Activated T-helper 2 cell treated with anti-CD3 and anti-CD28 coated beads, Interferon-gamma antibody, Interleukin-2, Interleukin-4, amounts not matched to agents 10 μg/mL and 5 μg/mL and 100 μg/mL, durations not matched to agents 14 hours and 24 hours and 36 hours (primary cell): ENCODE results near the gene EPHA6. TPM values are rescaled to one million over a fixed set of nuclear protein-coding genes. Genes with fewer than 3 reads are reported as not detected.

Experiments used
- DNase-seq: peaks from one replicate; pipeline ENCODE4 v3.0.0; 2021; ENCODE audit warnings: low spot score
- H3K27ac Mint-ChIP-seq: one replicate; pipeline ENCODE4 v1.8.0; 2021; ENCODE audit warnings: mixed read lengths
- H3K27me3 Mint-ChIP-seq: one replicate; pipeline ENCODE4 v1.8.0; 2021; ENCODE audit warnings: low read depth, mixed read lengths
- H3K36me3 Mint-ChIP-seq: one replicate; pipeline ENCODE4 v1.8.0; 2021; ENCODE audit warnings: low read depth, mixed read lengths
- H3K4me1 Mint-ChIP-seq: one replicate; pipeline ENCODE4 v1.8.0; 2021; ENCODE audit warnings: low read depth, mixed read lengths
- H3K4me3 Mint-ChIP-seq: one replicate; pipeline ENCODE4 v1.8.0; 2021; ENCODE audit warnings: low read depth, mild to moderate bottlenecking, moderate library complexity, mixed read lengths
- H3K9me3 Mint-ChIP-seq: one replicate; pipeline ENCODE4 v1.8.0; 2021; ENCODE audit warnings: mixed read lengths
- intact Hi-C: fragments of 100-400 bp; cut with micrococcal nuclease; formaldehyde crosslinking; loops from one replicate; pipeline ENCODE4 v1.15.1; 2023
- total RNA-seq: library from RNA; stranded (reverse); gene quantifications from 2 replicates; pipeline ENCODE4 v1.2.3, GENCODE V29; 2022

EPHA6 gene
- total RNA-seq, 1 donor from 2014 or later, result not detected

DNA sequence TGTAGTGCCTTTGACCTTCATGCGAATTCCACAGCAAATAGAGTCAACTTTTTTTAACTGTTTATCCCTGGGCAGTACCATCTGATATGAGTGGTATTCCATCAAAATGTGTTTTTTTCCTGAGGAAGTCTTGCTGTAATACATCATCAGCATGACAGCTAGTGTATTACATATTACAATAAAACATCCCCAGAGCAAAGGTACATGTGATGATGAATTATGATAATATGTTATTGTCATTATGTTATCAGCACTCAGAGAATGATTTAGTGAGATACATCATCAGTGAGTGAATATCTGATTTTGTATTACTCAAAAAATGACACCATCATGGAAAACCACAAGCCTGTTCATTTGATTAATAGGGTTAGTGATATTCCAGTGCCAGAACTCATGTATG, 880.5 kb downstream of the EPHA6 start:
- intact Hi-C loops, result no loop called here
- Mint-ChIP-seq H3K27ac (no peak overlapping the region), H3K4me3 (no peak overlapping the region), H3K27me3 (peaks cover 1% of the 10 kb centered on the region), H3K9me3 (no peaks in the 10 kb centered on the region), H3K36me3 (no peaks in the 10 kb centered on the region), H3K4me1 (no peaks in the 10 kb centered on the region)
- DNase-seq, result no peak

DNA sequence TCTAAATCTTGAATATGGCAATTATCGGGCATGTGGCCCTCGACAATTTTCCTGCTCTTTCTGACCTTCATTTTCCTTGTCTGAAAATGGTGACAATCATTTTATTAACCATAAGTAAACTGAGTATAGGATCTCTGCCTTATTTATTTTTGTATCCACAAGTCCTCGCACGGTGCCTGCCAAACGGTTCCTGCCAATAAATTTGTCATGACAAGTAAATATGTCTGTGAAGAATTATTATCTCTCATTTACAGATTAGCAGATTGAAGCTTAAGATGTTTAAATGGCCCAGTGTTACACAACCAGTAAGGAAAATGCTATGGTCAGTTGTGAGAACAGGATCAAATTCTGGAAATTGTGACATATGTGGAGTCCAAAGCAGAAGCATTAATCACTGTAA, 884.3 kb downstream of the EPHA6 start:
- H3K36me3 Mint-ChIP-seq, result no peaks in the 10 kb centered on the region
- no peak for DNase-seq
- no peaks in the 10 kb centered on the region for H3K9me3 Mint-ChIP-seq
- no peaks in the 10 kb centered on the region for H3K4me1 Mint-ChIP-seq
- no peak overlapping the region for H3K27ac Mint-ChIP-seq
- intact Hi-C loops, result no loop called here
- peaks cover 5% of the 10 kb centered on the region for H3K27me3 Mint-ChIP-seq
- no peak overlapping the region for H3K4me3 Mint-ChIP-seq

DNA sequence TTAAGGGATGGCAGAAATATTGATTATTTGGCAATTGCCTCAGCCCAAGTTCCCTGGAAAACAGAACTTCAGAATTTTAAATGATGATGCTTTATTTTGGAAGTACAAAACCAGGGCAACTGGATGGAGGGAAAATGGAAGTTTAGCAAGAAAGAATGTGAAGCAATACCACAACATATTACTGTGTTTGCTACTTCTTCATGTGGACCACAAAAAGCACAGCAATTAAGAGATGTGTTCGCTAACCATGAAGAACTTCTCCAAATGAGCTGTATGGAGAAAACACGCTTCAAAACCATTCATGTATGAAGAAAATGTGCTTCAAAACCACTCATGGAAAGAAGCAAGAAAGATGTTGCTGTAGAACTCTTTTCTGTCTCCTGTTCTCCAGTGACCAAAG, 885.5 kb downstream of the EPHA6 start:
- H3K27me3 Mint-ChIP-seq, result peaks cover 5% of the 10 kb centered on the region
- intact Hi-C loops, result no loop called here
- no peaks in the 10 kb centered on the region for H3K4me1 Mint-ChIP-seq
- H3K36me3 Mint-ChIP-seq, result no peaks in the 10 kb centered on the region
- no peak overlapping the region for H3K27ac Mint-ChIP-seq
- no peaks in the 10 kb centered on the region for H3K9me3 Mint-ChIP-seq
- H3K4me3 Mint-ChIP-seq, result no peak overlapping the region
- no peak for DNase-seq

DNA sequence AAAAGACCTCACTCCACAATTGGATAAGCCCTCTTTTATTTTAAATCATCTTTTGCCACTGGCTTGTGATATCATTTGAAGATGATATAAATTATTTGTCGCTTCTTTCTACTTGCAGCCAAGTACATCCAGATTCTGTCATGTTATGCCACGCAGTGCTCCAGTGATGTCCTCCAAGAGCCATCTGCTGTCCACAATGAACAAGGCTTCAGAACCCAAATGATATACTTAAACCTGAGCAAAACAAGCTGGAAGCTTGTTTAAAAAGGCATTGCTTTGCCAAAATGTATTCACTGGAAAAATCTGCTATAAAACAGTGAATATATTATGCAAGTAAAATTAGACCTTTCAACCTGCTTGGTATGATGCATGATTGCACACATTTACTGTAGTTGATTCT, 891.4 kb downstream of the EPHA6 start:
- H3K27ac Mint-ChIP-seq, result no peak overlapping the region
- intact Hi-C loops, result no loop called here
- H3K9me3 Mint-ChIP-seq, result no peaks in the 10 kb centered on the region
- H3K4me3 Mint-ChIP-seq, result no peak overlapping the region
- no peaks in the 10 kb centered on the region for H3K4me1 Mint-ChIP-seq
- peaks cover 7% of the 10 kb centered on the region for H3K27me3 Mint-ChIP-seq
- no peaks in the 10 kb centered on the region for H3K36me3 Mint-ChIP-seq
- no peak for DNase-seq

DNA sequence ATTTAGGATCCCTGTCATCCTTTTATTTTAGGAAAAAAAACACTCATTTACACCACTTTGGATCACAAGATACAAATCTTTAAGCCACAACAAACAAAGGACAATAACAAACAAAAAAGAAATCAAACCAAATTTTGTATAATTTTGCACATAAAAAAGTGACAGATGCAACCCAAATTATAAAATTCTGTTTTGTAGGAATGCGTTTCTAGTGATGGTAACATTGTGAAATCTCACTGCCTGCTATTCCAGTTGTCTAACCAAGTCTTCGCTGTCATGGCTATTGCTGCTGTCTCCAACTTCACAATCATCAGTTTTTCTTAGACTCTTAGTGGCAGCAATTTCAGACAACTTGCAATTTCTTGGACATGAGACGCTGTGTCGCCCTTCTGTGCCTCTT, 891.8 kb downstream of the EPHA6 start:
- Mint-ChIP-seq H3K27me3 (peaks cover 7% of the 10 kb centered on the region), H3K4me1 (no peaks in the 10 kb centered on the region)

DNA sequence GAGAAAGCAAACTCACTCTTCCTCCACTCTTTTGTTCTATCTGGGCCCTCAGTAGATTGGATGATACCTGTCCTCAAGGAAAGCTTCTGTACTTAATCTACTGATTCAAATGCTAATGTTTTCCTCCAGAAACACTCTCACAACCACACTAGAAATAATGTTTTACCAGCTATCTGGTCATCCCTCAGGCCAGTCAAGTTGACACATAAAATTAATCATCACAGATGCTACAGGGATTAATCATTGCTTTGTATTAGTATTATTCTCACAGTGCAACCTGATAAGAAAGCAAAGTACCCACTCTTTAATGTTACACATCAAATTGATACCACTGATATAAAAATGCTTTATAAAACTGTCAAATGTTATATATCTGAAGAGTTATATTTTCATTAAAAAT, 897.3 kb downstream of the EPHA6 start:
- Mint-ChIP-seq H3K4me1 (no peaks in the 10 kb centered on the region), H3K36me3 (no peaks in the 10 kb centered on the region), H3K27me3 (peaks cover 4% of the 10 kb centered on the region), H3K27ac (no peak overlapping the region), H3K4me3 (no peak overlapping the region), H3K9me3 (no peaks in the 10 kb centered on the region)
- DNase-seq, result no peak
- intact Hi-C loops, result no loop called here

More for the DNA sequence above, 891.8 kb downstream of the EPHA6 start:
- no peak for DNase-seq
- Mint-ChIP-seq H3K9me3 (no peaks in the 10 kb centered on the region), H3K36me3 (no peaks in the 10 kb centered on the region), H3K27ac (no peak overlapping the region), H3K4me3 (no peak overlapping the region)
- intact Hi-C loops, result no loop called here

DNA sequence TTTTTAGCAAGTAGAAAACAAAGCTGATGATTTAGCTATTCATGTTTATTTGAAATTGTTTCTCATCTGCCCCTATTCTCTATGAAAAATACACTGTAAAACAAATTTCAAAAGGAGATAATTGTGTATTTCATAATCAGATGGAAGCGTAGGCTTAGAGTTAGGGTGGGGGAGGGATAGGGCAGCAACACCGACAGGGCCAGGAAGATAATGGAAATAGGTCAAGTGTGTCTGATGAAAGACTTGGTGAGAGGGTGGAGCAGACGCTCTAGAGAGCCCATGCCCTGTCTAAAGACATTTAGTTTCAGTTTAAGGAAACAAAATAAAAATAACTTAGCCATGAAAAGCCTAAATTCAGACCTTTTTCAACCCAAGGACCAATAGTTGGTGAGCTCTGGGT, 898.5 kb downstream of the EPHA6 start:
- no peak for DNase-seq
- intact Hi-C loops, result no loop called here
- no peaks in the 10 kb centered on the region for H3K9me3 Mint-ChIP-seq
- H3K27ac Mint-ChIP-seq, result no peak overlapping the region
- peaks cover 4% of the 10 kb centered on the region for H3K27me3 Mint-ChIP-seq
- no peaks in the 10 kb centered on the region for H3K36me3 Mint-ChIP-seq
- H3K4me1 Mint-ChIP-seq, result no peaks in the 10 kb centered on the region
- no peak overlapping the region for H3K4me3 Mint-ChIP-seq

DNA sequence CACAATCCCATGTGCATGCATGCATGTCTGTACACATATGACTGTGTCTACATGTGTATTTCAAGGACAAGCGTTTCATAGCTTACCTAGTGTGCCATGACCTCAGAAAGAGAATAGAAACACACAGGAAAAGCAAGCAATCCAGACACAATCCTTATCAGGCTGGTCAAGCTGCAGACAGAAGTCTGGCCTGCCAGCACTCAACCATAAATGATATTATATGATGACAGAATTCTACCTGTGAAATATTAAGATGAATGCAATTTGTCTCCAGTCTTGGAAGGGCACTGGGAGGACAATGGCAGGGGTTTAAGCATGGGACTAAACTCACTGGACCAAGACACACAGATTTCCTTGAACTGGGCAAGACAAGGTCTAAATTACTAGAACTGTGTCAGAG, 899.2 kb downstream of the EPHA6 start:
- Mint-ChIP-seq H3K4me1 (no peaks in the 10 kb centered on the region), H3K27me3 (peaks cover 6% of the 10 kb centered on the region), H3K36me3 (no peaks in the 10 kb centered on the region), H3K4me3 (no peak overlapping the region), H3K9me3 (no peaks in the 10 kb centered on the region), H3K27ac (no peak overlapping the region)
- DNase-seq, result no peak
- intact Hi-C loops, result no loop called here

DNA sequence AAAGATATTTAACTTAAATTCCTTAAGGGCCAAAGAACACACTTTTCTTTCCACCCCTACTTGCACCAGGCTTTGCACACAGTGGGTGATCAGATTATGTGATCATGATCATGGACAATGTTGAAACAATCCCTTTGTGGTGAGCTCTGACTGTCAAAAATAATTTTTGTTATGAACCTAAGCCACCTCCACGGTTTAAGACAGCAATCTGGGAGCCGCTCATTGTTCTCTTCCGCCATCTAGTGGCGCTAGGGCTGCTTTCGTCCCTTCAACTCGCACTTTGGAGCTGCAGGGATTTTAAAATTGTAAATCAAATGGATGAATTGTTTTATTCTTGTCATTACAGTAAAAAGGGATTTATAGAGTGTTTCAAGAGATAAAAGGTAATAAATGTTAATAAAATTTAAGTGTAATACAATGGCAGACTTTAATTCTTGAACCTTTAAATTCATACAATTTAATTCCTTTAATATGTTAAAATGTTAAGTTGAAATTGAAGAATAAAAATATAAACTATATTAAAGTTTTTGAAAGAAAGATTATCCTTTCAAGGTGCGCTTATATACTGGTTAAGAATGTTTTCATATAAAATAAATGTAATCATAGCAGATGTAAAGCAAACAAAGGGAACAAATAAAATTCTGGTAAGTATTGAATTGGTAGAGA, 904.9 kb downstream of the EPHA6 start:
- H3K4me1 Mint-ChIP-seq, result no peaks in the 10 kb centered on the region
- intact Hi-C loops, result no loop called here
- DNase-seq, result peak; percentile 31
- H3K4me3 Mint-ChIP-seq, result no peak overlapping the region
- H3K9me3 Mint-ChIP-seq, result no peaks in the 10 kb centered on the region
- no peak overlapping the region for H3K27ac Mint-ChIP-seq
- H3K27me3 Mint-ChIP-seq, result peaks cover 3% of the 10 kb centered on the region
- H3K36me3 Mint-ChIP-seq, result no peaks in the 10 kb centered on the region

DNA sequence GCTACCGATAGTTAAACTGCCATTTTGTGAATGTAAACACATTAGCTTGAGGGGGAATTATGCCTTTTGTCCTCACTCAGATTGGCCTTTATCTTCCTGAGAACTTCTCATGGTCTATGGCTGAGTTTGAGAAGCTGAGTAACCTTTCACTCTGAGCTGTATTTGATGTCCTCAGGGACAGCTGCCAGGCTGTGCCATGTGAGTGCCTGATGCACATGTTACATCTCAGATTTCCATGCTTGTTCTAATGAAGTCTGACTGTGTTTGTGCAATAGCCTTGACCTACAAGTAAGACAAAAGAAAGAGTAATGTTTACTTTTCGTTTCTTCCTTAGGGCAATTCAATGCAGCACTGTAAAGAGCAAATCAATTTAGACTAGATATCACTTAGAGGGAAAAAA, 906.0 kb downstream of the EPHA6 start:
- Mint-ChIP-seq H3K4me1 (no peaks in the 10 kb centered on the region), H3K36me3 (no peaks in the 10 kb centered on the region), H3K4me3 (no peak overlapping the region), H3K27ac (no peak overlapping the region), H3K27me3 (peaks cover 3% of the 10 kb centered on the region), H3K9me3 (no peaks in the 10 kb centered on the region)
- intact Hi-C loops, result loop anchor here (5.0 kb wide), 1 partner anchor 858 kb away; no protein-coding TSS in a partner anchor
- DNase-seq, result no peak

DNA sequence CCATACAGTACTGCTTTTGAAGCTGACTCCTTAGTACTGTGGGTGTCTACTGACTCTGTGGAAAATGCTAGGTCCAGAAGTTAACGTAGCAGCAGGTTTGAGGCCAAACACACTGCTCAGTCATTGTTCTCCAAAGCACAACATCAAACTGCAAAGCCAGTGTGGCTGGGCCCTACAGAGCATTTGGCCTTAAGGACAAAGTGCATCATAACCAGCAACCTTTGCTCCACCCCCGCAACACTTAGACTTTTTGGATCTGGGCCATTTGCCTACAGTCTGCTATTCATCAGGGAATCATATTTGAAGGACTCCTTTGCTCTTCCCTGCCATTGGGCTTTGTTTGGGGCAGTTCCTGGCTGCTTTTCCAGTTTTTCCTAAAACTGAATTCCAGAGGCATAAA, 907.1 kb downstream of the EPHA6 start:
- Mint-ChIP-seq H3K27me3 (peaks cover 3% of the 10 kb centered on the region), H3K4me1 (no peaks in the 10 kb centered on the region), H3K27ac (no peak overlapping the region), H3K9me3 (no peaks in the 10 kb centered on the region), H3K36me3 (no peaks in the 10 kb centered on the region), H3K4me3 (no peak overlapping the region)
- intact Hi-C loops, result loop anchor here (5.0 kb wide), 1 partner anchor 859 kb away; no protein-coding TSS in a partner anchor
- DNase-seq, result no peak

DNA sequence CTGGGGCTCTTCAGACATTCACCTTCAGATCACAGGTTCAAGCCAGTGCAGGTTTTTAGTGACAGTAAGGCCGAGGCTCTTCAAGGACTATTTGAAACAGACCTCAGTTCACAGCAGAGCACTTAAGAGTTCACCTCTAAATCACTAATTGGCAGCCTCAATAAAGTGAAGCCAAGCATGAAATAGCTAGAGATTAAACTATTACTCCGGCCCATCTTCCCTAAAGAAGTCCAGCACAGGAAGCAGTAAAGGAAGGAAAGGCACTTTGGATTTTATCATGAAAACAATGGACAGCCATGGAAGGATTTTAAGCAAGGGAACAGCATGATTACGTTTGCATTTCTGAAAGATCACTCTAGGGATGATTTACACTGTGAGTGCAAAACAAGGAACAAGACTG, 922.5 kb downstream of the EPHA6 start:
- Mint-ChIP-seq H3K4me1 (no peaks in the 10 kb centered on the region), H3K27ac (no peak overlapping the region), H3K27me3 (peaks cover 16% of the 10 kb centered on the region), H3K9me3 (no peaks in the 10 kb centered on the region), H3K36me3 (no peaks in the 10 kb centered on the region), H3K4me3 (no peak overlapping the region)
- intact Hi-C loops, result no loop called here
- no peak for DNase-seq

DNA sequence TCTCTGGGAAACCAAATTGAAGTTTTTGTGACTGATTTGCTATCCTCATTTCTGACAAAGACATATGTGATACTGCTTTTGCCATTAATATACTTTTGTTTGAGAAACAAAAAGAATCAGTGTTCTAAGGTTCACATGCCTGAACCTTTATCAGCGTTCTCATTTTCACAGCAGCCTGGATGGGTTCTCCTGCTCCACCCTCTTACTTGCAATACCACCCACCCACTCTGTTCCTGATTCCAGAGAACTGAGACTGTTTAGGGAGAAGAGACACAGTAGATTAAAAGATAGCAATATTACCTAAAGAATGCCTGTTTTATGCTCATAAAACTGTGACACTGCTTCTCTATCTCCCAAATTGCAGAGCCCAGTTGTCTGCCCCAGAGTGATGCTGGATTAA, 924.4 kb downstream of the EPHA6 start:
- no peaks in the 10 kb centered on the region for H3K36me3 Mint-ChIP-seq
- DNase-seq, result no peak
- H3K4me1 Mint-ChIP-seq, result no peaks in the 10 kb centered on the region
- peaks cover 16% of the 10 kb centered on the region for H3K27me3 Mint-ChIP-seq
- no peak overlapping the region for H3K27ac Mint-ChIP-seq
- intact Hi-C loops, result no loop called here
- no peak overlapping the region for H3K4me3 Mint-ChIP-seq
- no peaks in the 10 kb centered on the region for H3K9me3 Mint-ChIP-seq

DNA sequence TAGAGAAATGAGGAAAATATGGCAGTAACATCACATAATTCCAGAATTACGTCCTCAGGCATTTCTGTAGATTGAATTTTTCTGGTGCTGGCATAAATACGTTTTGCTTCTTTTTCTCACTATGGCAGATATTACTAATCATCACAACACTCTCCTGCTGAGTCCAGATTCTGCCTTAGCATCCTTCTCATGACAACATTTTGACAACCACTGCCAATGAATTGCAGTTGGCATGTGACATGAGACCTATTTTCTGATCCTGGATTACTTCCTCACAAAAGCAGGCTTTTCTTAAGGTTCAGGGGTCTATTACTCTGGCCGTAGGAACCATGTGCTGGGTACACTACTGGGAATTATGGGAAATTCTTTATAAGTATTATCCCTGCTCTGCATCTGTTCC, 927.6 kb downstream of the EPHA6 start:
- H3K4me1 Mint-ChIP-seq, result no peaks in the 10 kb centered on the region
- H3K27ac Mint-ChIP-seq, result no peak overlapping the region
- H3K27me3 Mint-ChIP-seq, result peaks cover 17% of the 10 kb centered on the region

More for the DNA sequence above, 927.6 kb downstream of the EPHA6 start:
- no peak for DNase-seq
- Mint-ChIP-seq H3K4me3 (no peak overlapping the region), H3K9me3 (no peaks in the 10 kb centered on the region), H3K36me3 (no peaks in the 10 kb centered on the region)
- intact Hi-C loops, result no loop called here
